HG02870 (cell line): Measurements from ENCODE around the gene ANKRD27.
"Not testable (repeated sequence)": the region's sequence is repeated elsewhere in the genome, so short reads cannot be mapped to it uniquely, and the experiment has no call there.

Experiments
- ATAC-seq: cut with Tn5 transposase; IDR thresholded peaks from one replicate; pipeline ENCODE4 v1.9.1; 2021; ENCODE audit warnings: mild to moderate bottlenecking, moderate library complexity; ENCODE audit not compliant: unreplicated experiment

ANKRD27 gene

GRCh38 chr19:32656379-32656778 lies 18.6 kb downstream of the ANKRD27 start:
- not testable (repeated sequence) for ATAC-seq

DNA sequence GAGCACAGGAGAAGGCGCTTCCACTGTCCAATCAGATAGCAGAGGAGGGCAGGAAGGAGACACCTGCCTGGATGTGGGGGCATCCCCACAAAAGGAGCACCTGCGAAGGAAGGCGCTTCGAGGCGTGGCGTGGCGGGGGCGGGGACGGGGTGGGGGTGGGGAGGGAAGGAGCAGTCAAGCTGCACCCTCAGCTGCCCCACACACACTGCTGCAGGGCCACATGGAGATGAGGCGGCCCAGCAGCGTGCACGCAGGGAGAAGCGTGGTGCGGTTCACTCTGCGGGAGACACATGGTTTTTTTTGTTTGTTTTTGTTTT lies 21.4 kb downstream of the ANKRD27 start:
- no peak for ATAC-seq

DNA sequence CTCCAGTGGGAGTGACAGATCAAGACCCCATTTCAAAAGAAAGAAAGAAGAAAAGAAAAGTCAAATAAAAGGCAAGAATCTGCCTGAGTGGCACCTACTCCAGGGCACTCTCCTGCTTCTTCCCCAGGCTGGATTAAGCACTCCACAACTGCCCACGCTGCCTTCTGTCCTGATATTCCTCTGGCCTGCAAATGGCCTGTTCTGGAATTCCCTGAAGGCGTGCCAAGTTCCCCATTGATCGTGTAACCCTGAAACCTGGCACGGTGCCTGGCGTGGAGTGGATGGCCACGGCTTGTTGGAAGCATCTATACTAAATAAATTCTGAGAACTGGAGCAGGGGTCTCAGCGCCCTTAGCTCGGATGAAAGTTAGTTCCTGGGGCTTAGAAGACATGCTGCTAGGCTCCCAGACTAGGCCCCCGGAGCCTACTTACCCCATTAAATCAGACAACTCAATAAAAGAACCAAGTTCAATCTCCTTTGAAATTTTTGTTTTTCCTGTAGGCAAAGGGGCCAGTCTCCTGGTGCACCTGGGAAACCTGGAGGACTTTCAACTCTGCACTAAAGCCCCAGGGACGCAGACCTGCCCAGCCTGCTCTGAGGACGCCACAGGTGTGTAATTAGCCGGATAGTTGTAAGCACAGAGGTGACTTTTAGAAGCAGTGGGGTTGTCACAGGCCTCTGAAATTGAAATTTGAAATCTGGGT lies 21.9 kb downstream of the ANKRD27 start:
- ATAC-seq = no peak

- not testable (repeated sequence) for ATAC-seq
These were observed 22.6 kb downstream of the ANKRD27 start for GRCh38 chr19:32652331-32652730.

DNA sequence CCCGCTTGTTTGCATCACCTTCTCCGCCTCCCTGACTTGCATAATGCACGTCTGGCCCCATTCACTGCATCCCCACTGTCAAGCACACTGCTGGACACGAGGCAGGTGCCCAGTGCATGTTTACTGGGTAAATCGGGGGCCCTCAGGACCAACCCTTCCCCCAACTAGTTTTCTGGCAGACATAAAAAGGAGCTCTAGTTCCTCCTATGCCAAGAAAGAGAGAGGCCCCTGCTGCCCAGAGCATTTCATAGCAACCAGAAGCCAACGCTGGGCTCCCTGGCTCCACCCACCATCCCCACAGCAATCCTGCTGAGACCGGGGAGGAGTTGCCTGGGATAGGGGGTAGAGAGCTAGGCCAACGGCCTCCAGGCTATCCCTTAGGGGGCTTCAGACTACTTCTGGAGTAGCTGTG lies 23.2 kb downstream of the ANKRD27 start:
- ATAC-seq = no peak

GRCh38 chr19:32650671-32651070 lies 24.3 kb downstream of the ANKRD27 start:
- ATAC-seq = no peak

- no peak for ATAC-seq
These were observed 25.2 kb downstream of the ANKRD27 start for GRCh38 chr19:32649751-32650150.

- no peak for ATAC-seq
These were observed 27.6 kb downstream of the ANKRD27 start for GRCh38 chr19:32647361-32647760.

DNA sequence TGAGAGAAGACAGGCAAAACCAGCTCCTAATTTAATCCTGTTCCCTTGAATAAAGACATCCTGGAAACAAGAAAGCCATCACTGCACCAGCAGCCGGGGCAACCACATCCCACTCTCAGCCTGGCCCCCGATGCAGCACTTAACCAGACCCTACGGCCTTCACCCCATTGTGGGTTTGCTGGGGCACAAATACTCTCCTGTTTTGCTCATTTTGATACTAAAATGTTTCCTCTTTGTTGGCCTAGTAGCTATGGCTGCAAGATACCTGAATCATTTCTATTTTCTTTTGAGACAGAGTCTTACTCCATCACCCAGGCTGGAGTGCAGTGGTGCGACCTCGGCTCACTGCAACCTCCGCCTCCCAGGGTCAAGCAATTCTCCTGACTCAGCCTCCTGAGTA lies 28.4 kb downstream of the ANKRD27 start:
- ATAC-seq = no peak

DNA sequence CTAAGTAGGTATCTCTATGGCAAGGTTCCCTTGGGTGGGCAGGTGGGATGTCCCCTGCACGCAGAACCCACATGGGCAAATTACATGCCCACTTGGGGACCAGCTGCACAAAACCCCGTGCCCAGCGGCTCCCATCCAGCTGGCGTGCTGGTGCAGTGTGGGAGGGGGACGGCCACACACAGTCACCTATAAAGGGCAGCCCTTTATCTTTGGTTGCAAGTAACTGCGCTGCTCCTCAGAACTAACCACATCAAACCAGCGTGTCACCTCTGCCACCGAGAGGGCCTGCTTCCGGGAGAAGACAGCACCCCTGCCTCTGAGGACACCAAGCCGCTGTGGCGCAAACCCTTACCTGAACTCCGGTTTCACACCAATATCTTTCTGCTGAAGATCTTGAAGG lies 32.2 kb downstream of the ANKRD27 start:
- ATAC-seq = no peak

GRCh38 chr19:32638625-32639024 lies 36.4 kb downstream of the ANKRD27 start:
- no peak for ATAC-seq

- ATAC-seq = no peak
These were observed 37.5 kb downstream of the ANKRD27 start for GRCh38 chr19:32637480-32637879.

DNA sequence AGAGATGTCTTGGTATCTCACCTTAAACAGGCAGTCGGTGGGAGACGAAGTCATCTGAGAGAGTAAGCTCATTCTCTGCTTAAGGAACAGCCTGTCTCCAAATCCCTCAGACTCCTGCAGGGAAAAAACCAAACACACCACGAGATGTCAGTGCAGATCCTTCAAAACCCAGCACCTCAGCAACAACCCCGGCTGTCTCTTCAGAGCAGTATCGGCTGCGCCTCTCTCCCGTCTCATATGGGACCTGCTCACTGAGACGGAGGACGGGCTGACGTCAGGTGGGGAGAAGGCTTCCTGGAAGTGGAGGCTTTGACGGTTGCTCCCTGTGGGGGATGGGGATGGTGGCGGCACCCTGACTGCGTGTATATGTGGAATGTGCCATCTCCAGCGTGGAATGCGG lies 43.6 kb downstream of the ANKRD27 start:
- ATAC-seq = no peak

GRCh38 chr19:32630338-32630737 lies 44.6 kb downstream of the ANKRD27 start:
- ATAC-seq = no peak

DNA sequence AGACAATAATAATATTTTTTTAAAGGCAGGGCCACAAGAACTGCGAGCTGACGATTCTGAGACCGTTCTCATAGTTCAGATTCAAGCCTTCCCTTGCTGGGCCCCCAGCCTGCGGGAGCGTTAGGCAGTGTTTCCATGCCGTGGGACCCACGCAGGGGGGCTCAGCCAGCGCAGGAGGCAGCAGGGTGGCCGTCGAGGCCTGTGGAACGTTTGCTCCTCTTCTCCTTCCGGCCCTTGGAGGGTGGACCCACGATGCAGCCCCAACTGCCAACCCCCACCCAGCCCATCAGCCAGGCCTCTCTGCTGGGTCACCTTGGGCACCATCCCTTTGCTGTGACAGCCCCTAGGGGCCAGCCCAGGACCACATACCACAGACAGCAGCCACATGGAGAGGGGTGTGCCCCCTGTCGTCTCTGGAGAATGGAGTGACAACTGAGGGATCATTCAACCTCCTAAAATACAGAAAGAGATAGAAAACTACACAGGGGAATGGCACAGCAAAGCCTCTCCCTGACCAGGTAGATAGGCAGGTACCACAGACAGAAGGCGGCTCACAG lies 47.2 kb downstream of the ANKRD27 start:
- no peak for ATAC-seq

GRCh38 chr19:32626969-32627368 lies 48.0 kb downstream of the ANKRD27 start:
- no peak for ATAC-seq

GRCh38 chr19:32624410-32624809 lies 50.6 kb downstream of the ANKRD27 start:
- ATAC-seq = no peak

DNA sequence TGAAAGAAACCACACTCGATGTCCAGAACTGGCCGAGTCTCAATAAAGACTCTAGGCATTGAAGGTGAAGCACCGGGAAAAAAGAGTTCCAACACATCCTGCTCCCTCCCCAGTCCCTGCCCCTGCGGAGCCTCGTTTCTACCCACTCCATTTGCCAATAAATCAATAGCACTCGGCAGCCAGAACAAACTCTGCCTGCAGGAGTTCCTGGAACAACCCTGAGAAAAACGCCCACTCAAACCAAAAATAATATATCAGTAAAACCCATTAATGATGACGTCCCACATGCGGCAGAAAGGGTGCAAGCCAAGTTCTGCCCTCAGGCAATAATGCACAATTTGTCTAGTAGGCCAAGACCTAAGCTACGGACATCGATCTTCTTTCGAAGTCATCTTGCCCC lies 53.0 kb downstream of the ANKRD27 start:
- no peak for ATAC-seq

GRCh38 chr19:32619051-32619685 lies 55.8 kb downstream of the ANKRD27 start:
- no peak for ATAC-seq

DNA sequence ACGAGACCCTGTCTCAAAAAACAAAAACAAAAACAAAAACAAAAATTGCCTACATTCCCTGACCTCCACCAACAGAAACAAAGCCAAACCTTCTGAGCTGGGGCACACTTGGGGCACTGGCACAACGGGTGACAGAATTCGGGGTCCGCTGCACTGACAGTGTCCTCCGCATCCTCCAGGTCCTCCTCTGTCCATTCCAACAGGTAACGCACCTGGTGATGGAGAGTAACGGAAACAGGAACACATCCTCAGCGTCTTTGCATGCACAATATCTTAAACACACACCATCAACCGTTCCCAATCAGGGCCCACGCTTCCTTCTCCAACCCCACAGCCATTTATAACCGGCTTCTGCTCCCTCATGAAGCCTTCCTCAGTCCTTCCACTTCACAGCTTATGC lies 59.4 kb downstream of the ANKRD27 start:
- ATAC-seq = no peak

- no peak for ATAC-seq
These were observed 60.1 kb downstream of the ANKRD27 start for GRCh38 chr19:32614916-32615315.

DNA sequence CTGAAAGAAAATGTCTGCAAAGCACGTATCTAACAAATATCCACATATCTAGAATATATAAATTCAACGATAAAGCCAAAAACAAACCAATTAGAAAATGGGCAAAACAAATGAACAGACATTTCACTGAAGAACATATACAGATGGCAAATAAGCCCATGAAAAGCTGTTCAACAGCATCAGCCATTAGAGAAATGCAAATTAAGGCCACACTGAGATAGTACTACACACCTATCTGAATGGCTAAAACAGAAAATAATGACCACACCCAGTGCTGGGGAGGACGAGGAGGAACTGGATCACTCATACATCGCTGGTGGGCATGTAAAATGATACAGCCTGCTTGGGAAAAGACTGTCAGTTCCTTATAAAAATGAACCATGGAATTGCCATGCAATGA lies 62.0 kb downstream of the ANKRD27 start:
- ATAC-seq = no peak

- ATAC-seq = no peak
These were observed 63.8 kb downstream of the ANKRD27 start for GRCh38 chr19:32611161-32611560.
